ENCODE results near the gene AGRP.
A peak's percentile ranks its signal among the peaks of the same experiment; 100 is the strongest.
"Not testable (repeated sequence)": the region's sequence is repeated elsewhere in the genome, so short reads cannot be mapped to it uniquely, and the experiment has no call there.

AGRP gene

DNA sequence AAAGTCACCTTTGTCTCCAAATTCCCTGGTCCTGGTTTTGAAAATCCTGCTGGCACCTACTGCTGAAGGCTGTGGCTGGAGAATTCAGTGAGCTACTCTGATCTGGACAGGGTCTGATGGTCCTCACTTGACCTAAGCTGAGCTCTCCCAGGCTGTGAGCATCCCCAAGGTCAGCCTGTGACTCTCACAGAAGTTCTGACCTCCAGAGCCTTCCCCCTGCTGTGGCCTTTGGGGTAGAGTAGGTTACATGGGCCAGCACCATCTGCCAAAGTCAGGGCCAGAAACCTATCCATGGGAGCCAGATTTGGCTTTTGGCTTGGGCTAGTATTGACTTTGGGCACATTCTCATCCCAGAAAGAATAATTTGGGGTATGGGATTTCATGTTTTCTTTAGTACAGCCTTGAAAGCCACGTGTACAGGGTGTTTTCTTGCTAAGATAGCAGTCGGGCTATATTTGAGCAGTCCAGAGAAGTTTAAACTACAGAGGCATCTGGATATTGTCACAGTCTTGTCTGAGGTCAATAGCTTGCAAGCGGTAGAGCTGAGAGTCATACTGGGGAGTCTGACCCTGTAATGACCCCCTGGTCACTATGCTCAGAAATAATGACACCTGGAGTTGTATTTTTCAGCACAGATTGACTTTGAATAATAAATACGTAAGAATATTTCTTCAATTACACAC, 6.2 kb upstream of the AGRP start:
- TF ChIP-seq, protein P1, sequence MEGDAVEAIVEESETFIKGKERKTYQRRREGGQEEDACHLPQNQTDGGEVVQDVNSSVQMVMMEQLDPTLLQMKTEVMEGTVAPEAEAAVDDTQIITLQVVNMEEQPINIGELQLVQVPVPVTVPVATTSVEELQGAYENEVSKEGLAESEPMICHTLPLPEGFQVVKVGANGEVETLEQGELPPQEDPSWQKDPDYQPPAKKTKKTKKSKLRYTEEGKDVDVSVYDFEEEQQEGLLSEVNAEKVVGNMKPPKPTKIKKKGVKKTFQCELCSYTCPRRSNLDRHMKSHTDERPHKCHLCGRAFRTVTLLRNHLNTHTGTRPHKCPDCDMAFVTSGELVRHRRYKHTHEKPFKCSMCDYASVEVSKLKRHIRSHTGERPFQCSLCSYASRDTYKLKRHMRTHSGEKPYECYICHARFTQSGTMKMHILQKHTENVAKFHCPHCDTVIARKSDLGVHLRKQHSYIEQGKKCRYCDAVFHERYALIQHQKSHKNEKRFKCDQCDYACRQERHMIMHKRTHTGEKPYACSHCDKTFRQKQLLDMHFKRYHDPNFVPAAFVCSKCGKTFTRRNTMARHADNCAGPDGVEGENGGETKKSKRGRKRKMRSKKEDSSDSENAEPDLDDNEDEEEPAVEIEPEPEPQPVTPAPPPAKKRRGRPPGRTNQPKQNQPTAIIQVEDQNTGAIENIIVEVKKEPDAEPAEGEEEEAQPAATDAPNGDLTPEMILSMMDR (IDR thresholded peaks at IDR 0.05; ENCODE audit: low read depth, low read length, missing control alignments): no peak
- DNase-seq: no peak
- Histone ChIP-seq H3K36me3 (replicated peaks) (no peaks in the 10 kb centered on the region), H3K27ac (no peak overlapping the region), H3K4me3 (ENCODE audit: low read depth, low read length) (no peak overlapping the region), H3K27me3 (replicated peaks) (no peaks in the 10 kb centered on the region)
- in situ Hi-C loops (cut with HindIII; ENCODE audit: low pct_ligation_motif_present, low sequenced_read_pairs): no loop called here

DNA sequence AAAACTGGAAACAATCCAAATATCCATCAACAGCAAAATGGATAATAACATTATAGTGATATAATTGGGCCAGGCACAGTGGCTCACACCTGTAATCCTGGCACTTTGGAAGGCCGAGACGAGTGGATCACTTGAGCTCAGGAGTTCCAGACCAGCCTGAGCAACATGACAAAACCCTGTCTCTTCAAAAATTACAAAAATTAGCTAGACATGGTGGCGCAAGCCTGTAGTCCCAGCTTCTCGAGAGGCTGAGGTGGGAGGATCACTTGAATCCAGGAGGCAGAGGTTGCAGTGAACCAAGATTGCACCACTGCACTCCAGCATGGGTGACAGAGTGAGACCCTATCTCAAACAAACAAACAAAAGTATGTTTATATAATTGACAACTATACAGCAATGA, 4.2 kb upstream of the AGRP start:
- H3K36me3 ChIP-seq (replicated peaks); H3K4me3 ChIP-seq (ENCODE audit: low read depth, low read length); H3K27ac ChIP-seq; H3K27me3 ChIP-seq (replicated peaks); DNase-seq; in situ Hi-C loops (cut with HindIII; ENCODE audit: low pct_ligation_motif_present, low sequenced_read_pairs): not testable (repeated sequence)

DNA sequence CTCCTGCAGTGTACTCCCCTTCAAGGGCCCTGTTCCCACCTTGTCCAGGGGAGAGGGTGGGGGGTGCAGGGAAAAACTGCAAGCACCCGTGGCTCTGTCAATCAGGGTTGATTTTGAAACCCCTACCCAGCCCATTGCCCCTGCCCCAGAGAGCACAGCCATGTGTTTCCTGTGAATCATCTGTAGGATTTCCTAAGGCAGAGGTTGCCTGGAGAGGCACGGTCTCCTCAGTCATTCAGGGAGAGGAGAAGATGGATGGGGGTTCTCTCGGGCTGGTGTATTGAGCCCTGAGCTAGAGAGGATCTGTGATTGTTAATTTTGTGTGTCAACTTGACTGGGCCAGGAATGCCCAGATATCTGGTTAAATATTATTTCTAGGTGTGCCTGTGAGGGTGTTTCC, 3.5 kb upstream of the AGRP start:
- no peak for DNase-seq
- no peaks in the 10 kb centered on the region for H3K36me3 ChIP-seq (replicated peaks)
- H3K27ac ChIP-seq: no peak overlapping the region
- in situ Hi-C loops (cut with HindIII; ENCODE audit: low pct_ligation_motif_present, low sequenced_read_pairs): no loop called here
- TF ChIP-seq, protein P1 (IDR thresholded peaks at IDR 0.05; ENCODE audit: low read depth, low read length, missing control alignments): no peak
- H3K27me3 ChIP-seq (replicated peaks): no peaks in the 10 kb centered on the region
- no peak overlapping the region for H3K4me3 ChIP-seq (ENCODE audit: low read depth, low read length)

DNA sequence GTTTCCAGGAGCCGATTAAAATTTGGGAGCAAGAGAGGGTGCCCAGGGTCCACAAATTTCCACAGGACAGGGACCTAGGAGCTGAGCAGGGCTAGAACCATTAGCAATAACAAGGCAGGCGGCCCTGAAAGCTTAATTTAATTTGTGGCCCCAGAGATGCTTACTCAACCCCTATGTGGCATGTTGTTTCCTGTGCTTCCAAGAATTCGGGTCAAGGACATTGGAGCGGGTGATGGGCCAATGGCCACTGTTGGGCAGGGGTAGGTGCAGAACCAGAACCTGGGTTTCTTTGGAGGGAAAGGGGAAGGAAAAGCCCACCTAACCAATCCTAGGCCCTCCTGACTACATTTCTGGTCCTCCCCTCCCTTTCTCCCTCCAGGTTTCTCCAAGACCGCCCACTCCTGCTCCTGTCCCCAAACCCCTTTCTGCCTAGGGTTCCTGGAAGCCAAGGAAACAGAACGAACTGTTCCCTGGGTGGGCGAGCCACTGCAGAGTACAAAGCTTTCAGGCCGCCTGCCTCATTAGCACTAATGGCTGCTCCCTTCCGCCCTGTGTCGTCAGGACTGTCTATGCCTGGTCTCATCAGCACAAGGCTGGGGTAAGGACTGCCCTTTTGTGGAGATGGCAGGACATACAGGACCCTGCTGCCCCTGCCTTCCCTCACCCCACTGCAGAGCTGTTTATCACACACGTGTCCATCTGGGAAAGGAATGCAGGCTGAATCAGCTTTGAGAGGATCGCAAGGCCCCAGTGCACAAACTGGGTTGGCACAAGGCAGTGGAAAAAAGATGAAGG, 581 bp upstream of the AGRP start:
- no peaks in the 10 kb centered on the region for H3K27me3 ChIP-seq (replicated peaks)
- no peak overlapping the region for H3K27ac ChIP-seq
- H3K36me3 ChIP-seq (replicated peaks): no peaks in the 10 kb centered on the region
- in situ Hi-C loops (cut with HindIII; ENCODE audit: low pct_ligation_motif_present, low sequenced_read_pairs): no loop called here
- TF ChIP-seq, protein P1 (IDR thresholded peaks at IDR 0.05; ENCODE audit: low read depth, low read length, missing control alignments): no peak
- no peak for DNase-seq
- no peak overlapping the region for H3K4me3 ChIP-seq (ENCODE audit: low read depth, low read length)

DNA sequence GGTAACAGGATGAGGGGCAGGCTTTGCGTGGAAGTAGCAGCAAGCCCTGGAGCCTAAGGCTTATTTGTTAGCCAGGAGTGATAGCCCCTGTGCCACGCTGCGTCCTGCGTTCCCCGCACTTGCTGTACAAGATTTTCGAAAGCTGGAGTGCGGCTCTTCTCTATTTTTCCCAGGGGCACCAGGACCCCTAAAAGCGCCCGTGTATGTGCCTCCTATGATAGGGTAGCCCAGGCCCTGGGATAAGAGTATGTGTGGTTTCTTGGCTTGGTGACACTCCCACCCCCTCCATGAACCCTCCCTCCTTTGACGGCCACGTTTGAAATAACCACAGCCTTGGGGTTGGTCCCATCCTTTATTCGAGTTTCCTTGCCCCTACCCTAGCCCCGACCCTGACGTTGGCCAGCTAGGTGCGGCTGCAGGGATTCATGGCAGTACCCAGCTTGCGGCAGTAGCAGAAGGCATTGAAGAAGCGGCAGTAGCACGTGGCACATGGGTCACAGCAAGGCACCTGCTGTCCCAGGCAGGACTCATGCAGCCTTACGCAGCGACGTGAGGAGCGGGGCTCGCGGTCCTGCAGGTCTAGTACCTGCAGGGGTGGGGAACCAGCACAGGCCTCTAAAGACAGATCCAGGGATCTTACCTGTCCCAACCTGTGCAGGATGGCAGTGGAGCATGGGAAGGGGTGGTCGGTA, 968 bp downstream of the AGRP start:
- Histone ChIP-seq H3K27me3 (replicated peaks) (no peaks in the 10 kb centered on the region), H3K36me3 (replicated peaks) (no peaks in the 10 kb centered on the region), H3K4me3 (ENCODE audit: low read depth, low read length) (peak overlapping the region; percentile 62), H3K27ac (no peak overlapping the region)
- TF ChIP-seq, protein P1 (IDR thresholded peaks at IDR 0.05; ENCODE audit: low read depth, low read length, missing control alignments): no peak
- in situ Hi-C loops (cut with HindIII; ENCODE audit: low pct_ligation_motif_present, low sequenced_read_pairs): no loop called here
- DNase-seq: no peak

DNA sequence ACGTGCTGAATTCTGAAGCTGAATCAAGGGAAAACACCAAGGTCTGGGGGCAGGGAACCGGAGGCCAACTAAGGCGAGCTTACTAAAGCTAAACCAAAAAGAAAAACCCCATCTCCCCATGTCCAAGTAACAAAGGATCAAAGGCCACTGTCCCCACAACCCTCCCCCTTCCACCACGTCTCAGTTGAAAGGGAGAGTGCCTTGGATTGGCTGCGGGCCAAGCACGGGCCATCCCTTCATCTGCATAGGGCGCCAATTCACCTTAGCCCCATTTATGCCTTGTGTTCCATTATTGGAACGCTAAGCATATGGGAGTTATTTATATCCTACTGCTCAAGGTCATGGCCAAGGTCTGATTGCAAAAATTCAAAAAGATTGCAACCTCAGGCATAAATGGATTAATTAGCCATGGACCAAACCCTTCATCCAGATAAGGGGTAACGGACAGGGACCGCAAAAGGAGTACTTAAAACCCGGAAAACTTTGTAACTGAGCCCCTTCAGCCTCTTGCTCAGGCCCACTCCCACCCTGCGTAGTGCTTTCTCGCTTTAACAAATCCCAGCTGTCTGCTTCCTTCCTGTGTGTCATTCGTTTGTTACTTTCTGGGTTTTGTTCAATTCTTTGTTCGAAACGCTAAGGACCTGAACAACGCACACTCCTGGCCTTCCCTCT, 1.6 kb downstream of the AGRP start:
- in situ Hi-C loops (cut with HindIII; ENCODE audit: low pct_ligation_motif_present, low sequenced_read_pairs): no loop called here
- DNase-seq: no peak
- peak overlapping the region; percentile 32 for H3K27ac ChIP-seq
- TF ChIP-seq, protein P1 (IDR thresholded peaks at IDR 0.05; ENCODE audit: low read depth, low read length, missing control alignments): no peak
- peak overlapping the region; percentile 62 for H3K4me3 ChIP-seq (ENCODE audit: low read depth, low read length)
- no peaks in the 10 kb centered on the region for H3K36me3 ChIP-seq (replicated peaks)
- H3K27me3 ChIP-seq (replicated peaks): no peaks in the 10 kb centered on the region

All from brain microvascular endothelial cell (primary cell).